ENCODE measurements around the gene OXNAD1.

DNA sequence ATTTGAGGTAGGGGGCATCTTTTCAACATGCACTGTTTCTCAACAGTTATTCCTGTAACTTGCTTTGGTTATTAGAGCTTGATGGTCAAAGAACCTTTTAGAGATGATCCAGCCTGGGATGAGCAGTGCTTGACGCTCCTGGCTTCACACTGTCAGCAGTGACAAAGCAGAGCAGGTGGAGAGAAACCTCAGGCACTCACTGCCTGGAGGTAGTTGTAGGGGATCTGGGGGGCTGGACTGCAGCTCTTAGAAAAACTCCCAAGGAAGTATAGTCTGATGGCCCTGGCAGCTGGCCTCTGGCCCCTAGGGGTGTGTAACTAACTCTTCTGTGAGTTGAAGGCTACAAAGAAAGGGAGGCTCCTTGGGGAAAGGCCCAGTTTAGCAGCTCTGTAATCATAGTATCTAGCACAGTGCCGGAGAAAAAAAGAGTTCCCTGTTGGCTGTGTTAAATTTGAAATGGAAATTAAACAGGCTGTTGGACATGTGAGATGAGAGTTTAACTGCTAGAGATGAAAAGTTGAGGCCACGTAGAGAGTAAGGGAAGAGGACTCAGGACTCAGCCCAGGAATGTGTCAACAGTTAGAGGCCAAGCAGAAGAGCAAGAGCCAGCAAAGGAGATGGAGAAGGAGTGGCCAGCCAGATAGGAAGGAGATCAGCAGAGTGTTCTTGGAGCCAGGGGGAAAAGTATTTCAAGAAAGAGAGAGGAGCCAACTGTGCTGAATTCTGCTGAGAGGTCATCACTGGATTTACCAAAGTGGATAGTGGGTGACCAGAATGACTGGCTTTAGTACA, 14.2 kb downstream of the OXNAD1 start:
- TF ChIP-seq, protein P1, sequence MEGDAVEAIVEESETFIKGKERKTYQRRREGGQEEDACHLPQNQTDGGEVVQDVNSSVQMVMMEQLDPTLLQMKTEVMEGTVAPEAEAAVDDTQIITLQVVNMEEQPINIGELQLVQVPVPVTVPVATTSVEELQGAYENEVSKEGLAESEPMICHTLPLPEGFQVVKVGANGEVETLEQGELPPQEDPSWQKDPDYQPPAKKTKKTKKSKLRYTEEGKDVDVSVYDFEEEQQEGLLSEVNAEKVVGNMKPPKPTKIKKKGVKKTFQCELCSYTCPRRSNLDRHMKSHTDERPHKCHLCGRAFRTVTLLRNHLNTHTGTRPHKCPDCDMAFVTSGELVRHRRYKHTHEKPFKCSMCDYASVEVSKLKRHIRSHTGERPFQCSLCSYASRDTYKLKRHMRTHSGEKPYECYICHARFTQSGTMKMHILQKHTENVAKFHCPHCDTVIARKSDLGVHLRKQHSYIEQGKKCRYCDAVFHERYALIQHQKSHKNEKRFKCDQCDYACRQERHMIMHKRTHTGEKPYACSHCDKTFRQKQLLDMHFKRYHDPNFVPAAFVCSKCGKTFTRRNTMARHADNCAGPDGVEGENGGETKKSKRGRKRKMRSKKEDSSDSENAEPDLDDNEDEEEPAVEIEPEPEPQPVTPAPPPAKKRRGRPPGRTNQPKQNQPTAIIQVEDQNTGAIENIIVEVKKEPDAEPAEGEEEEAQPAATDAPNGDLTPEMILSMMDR (IDR thresholded peaks at IDR 0.05) = no peak
- TF ChIP-seq POLR2A (IDR thresholded peaks at IDR 0.05) (no peak), POLR2AphosphoS5 (IDR thresholded peaks at IDR 0.05) (no peak), EP300 (IDR thresholded peaks at IDR 0.05) (no peak)

Measured in suprapubic skin (tissue), 4 donors.